ENCODE results near the gene SSBP3.

Gene SSBP3

GRCh38 chr1:54199765-54200518 lies 206.3 kb downstream of the SSBP3 start, which contains the start of the genes CYB5RL and MRPL37:
Gene CYB5RL (minus strand): TSS chr1:54200030. CDS start chr1:54195616, 4,414 bp downstream.
Gene MRPL37 (plus strand): TSS chr1:54200167. CDS start chr1:54200244, 77 bp downstream.
- peak; percentile 98 to 99 for DNase-seq (ENCODE audit: low read depth in 1 of 2, low spot score in 1 of 2)
- Histone ChIP-seq H3K4me3 (replicated peaks; ENCODE audit: insufficient read depth, low read length) (peak within 1 kb of the TSS; percentile 84), H3K27me3 (ENCODE audit: insufficient read depth, poor library complexity, severe bottlenecking) (no peaks in the 10 kb centered on the region), H3K27ac (replicated peaks) (peak within 1 kb of the TSS; percentile 77)
- no peak for TF ChIP-seq GABPA (IDR thresholded peaks at IDR 0.05; ENCODE audit: low read depth)
- peak; percentile 51; the same call in 1 of the 2 replicates for TF ChIP-seq SPI1 (IDR thresholded peaks at IDR 0.05; ENCODE audit: borderline replicate concordance, low read depth)
- TF ChIP-seq, protein P1, sequence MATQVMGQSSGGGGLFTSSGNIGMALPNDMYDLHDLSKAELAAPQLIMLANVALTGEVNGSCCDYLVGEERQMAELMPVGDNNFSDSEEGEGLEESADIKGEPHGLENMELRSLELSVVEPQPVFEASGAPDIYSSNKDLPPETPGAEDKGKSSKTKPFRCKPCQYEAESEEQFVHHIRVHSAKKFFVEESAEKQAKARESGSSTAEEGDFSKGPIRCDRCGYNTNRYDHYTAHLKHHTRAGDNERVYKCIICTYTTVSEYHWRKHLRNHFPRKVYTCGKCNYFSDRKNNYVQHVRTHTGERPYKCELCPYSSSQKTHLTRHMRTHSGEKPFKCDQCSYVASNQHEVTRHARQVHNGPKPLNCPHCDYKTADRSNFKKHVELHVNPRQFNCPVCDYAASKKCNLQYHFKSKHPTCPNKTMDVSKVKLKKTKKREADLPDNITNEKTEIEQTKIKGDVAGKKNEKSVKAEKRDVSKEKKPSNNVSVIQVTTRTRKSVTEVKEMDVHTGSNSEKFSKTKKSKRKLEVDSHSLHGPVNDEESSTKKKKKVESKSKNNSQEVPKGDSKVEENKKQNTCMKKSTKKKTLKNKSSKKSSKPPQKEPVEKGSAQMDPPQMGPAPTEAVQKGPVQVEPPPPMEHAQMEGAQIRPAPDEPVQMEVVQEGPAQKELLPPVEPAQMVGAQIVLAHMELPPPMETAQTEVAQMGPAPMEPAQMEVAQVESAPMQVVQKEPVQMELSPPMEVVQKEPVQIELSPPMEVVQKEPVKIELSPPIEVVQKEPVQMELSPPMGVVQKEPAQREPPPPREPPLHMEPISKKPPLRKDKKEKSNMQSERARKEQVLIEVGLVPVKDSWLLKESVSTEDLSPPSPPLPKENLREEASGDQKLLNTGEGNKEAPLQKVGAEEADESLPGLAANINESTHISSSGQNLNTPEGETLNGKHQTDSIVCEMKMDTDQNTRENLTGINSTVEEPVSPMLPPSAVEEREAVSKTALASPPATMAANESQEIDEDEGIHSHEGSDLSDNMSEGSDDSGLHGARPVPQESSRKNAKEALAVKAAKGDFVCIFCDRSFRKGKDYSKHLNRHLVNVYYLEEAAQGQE (IDR thresholded peaks at IDR 0.05; ENCODE audit: insufficient replicate concordance, low read depth), result peak; percentile 64
- peak; percentile 89 for TF ChIP-seq POLR2AphosphoS5 (IDR thresholded peaks at IDR 0.05; ENCODE audit: low read depth)
- TF ChIP-seq, protein P2, sequence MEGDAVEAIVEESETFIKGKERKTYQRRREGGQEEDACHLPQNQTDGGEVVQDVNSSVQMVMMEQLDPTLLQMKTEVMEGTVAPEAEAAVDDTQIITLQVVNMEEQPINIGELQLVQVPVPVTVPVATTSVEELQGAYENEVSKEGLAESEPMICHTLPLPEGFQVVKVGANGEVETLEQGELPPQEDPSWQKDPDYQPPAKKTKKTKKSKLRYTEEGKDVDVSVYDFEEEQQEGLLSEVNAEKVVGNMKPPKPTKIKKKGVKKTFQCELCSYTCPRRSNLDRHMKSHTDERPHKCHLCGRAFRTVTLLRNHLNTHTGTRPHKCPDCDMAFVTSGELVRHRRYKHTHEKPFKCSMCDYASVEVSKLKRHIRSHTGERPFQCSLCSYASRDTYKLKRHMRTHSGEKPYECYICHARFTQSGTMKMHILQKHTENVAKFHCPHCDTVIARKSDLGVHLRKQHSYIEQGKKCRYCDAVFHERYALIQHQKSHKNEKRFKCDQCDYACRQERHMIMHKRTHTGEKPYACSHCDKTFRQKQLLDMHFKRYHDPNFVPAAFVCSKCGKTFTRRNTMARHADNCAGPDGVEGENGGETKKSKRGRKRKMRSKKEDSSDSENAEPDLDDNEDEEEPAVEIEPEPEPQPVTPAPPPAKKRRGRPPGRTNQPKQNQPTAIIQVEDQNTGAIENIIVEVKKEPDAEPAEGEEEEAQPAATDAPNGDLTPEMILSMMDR (IDR thresholded peaks at IDR 0.05; ENCODE audit: insufficient read depth, low read length), result no peak

- peak in 1 of 2 experiments; percentile 20 for DNase-seq (ENCODE audit: low read depth in 1 of 2, low spot score in 1 of 2)
- Histone ChIP-seq H3K27ac (replicated peaks) (peak overlapping the region; percentile 77), H3K27me3 (ENCODE audit: insufficient read depth, poor library complexity, severe bottlenecking) (no peaks in the 10 kb centered on the region)
Observed at GRCh38 chr1:54199151-54199764, 206.9 kb downstream of the SSBP3 start.

GRCh38 chr1:54193453-54193852 lies 212.7 kb downstream of the SSBP3 start:
- no peak for DNase-seq (ENCODE audit: low read depth in 1 of 2, low spot score in 1 of 2)
- TF ChIP-seq, protein P2 (IDR thresholded peaks at IDR 0.05; ENCODE audit: insufficient read depth, low read length), result no peak
- no peak overlapping the region for H3K4me3 ChIP-seq (replicated peaks; ENCODE audit: insufficient read depth, low read length)
- H3K27me3 ChIP-seq (ENCODE audit: insufficient read depth, poor library complexity, severe bottlenecking), result no peaks in the 10 kb centered on the region
- H3K27ac ChIP-seq (replicated peaks), result no peak overlapping the region

More at GRCh38 chr1:54199151-54199764, 206.9 kb downstream of the SSBP3 start:
- TF ChIP-seq, protein P2 (IDR thresholded peaks at IDR 0.05; ENCODE audit: insufficient read depth, low read length), result no peak
- TF ChIP-seq GABPA (IDR thresholded peaks at IDR 0.05; ENCODE audit: low read depth) (no peak), SPI1 (IDR thresholded peaks at IDR 0.05; ENCODE audit: borderline replicate concordance, low read depth) (no peak), POLR2AphosphoS5 (IDR thresholded peaks at IDR 0.05; ENCODE audit: low read depth) (no peak)
- H3K4me3 ChIP-seq (replicated peaks; ENCODE audit: insufficient read depth, low read length), result peak overlapping the region; percentile 84

- TF ChIP-seq GABPA (IDR thresholded peaks at IDR 0.05; ENCODE audit: low read depth), result no peak
- no peak for TF ChIP-seq SPI1 (IDR thresholded peaks at IDR 0.05; ENCODE audit: borderline replicate concordance, low read depth)
- TF ChIP-seq, protein P2 (IDR thresholded peaks at IDR 0.05; ENCODE audit: insufficient read depth, low read length), result no peak
- TF ChIP-seq POLR2AphosphoS5 (IDR thresholded peaks at IDR 0.05; ENCODE audit: low read depth), result no peak
- TF ChIP-seq, protein P1 (IDR thresholded peaks at IDR 0.05; ENCODE audit: insufficient replicate concordance, low read depth), result no peak
- Histone ChIP-seq H3K4me3 (replicated peaks; ENCODE audit: insufficient read depth, low read length) (no peak overlapping the region), H3K27ac (replicated peaks) (no peak overlapping the region), H3K27me3 (ENCODE audit: insufficient read depth, poor library complexity, severe bottlenecking) (no peaks in the 10 kb centered on the region)
- no peak for DNase-seq (ENCODE audit: low read depth in 1 of 2, low spot score in 1 of 2)
Observed at GRCh38 chr1:54191525-54191924, 214.7 kb downstream of the SSBP3 start.

Data from HL-60 (cell line).